ENCODE results near the gene QPRT. TPM values are rescaled to one million over a fixed set of nuclear protein-coding genes. Genes with fewer than 3 reads are reported as not detected.

Gene QPRT
- total RNA-seq, 1 donor: 19.5 TPM

DNA sequence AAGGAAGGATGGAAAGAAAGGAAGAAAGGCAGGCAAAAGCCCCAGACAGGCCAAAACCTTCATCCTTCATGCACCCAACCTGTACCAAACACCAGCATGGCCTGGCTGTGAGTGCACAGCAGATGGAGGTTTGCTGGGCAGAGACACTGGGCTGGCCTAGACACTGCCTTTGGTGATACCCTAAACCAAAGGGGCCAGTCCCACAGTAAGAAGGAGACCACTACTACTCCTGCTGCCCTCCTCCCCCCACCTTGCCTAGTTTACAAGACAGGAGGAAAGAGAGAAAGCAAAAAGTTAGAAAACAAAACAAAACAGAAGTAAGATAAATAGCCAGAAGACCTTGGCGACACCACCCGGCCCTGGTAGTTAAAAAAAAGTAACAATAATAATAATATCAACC lies 19.1 kb downstream of the QPRT start:
- no peak for TF ChIP-seq CTCF (IDR thresholded peaks at IDR 0.05; ENCODE audit: extremely low read depth, low read depth, low read length)
- Histone ChIP-seq H3K36me3 (ENCODE audit: insufficient read depth, low read length) (no peaks in the 10 kb centered on the region), H3K27me3 (ENCODE audit: insufficient read depth, low read length) (peaks cover 10% of the 10 kb centered on the region), H3K79me2 (ENCODE audit: insufficient read depth, low read length) (no peaks in the 10 kb centered on the region), H3K4me1 (ENCODE audit: insufficient read depth, low read length) (peaks cover 2% of the 10 kb centered on the region), H2AFZ (ENCODE audit: low read length) (no peak overlapping the region), H3K9me3 (ENCODE audit: low read depth, low read length) (no peaks in the 10 kb centered on the region), H4K20me1 (ENCODE audit: insufficient read depth, low read length) (no peaks in the 10 kb centered on the region), H3K4me3 (ENCODE audit: insufficient read depth, low read length) (no peak overlapping the region), H3K4me2 (ENCODE audit: insufficient read depth, low read length) (no peak overlapping the region), H3K27ac (ENCODE audit: low read depth, low read length) (no peak overlapping the region)
- no peak for DNase-seq (ENCODE audit: insufficient read length, low spot score, missing footprints)

- no peak for TF ChIP-seq CTCF (IDR thresholded peaks at IDR 0.05; ENCODE audit: extremely low read depth, low read depth, low read length)
- H3K4me3 ChIP-seq (ENCODE audit: insufficient read depth, low read length): no peak overlapping the region
- no peaks in the 10 kb centered on the region for H3K9me3 ChIP-seq (ENCODE audit: low read depth, low read length)
- no peak overlapping the region for H3K27ac ChIP-seq (ENCODE audit: low read depth, low read length)
- peaks cover 2% of the 10 kb centered on the region for H3K4me1 ChIP-seq (ENCODE audit: insufficient read depth, low read length)
- H3K27me3 ChIP-seq (ENCODE audit: insufficient read depth, low read length): peaks cover 10% of the 10 kb centered on the region
- no peaks in the 10 kb centered on the region for H3K79me2 ChIP-seq (ENCODE audit: insufficient read depth, low read length)
- H4K20me1 ChIP-seq (ENCODE audit: insufficient read depth, low read length): no peaks in the 10 kb centered on the region
- no peak overlapping the region for H3K4me2 ChIP-seq (ENCODE audit: insufficient read depth, low read length)
- H3K36me3 ChIP-seq (ENCODE audit: insufficient read depth, low read length): no peaks in the 10 kb centered on the region
- H2AFZ ChIP-seq (ENCODE audit: low read length): no peak overlapping the region
- no peak for DNase-seq (ENCODE audit: insufficient read length, low spot score, missing footprints)
Observed at GRCh38 chr16:29698484-29699323, 19.7 kb downstream of the QPRT start.

- Histone ChIP-seq H4K20me1 (ENCODE audit: insufficient read depth, low read length) (no peaks in the 10 kb centered on the region), H3K9me3 (ENCODE audit: low read depth, low read length) (no peaks in the 10 kb centered on the region), H2AFZ (ENCODE audit: low read length) (no peak overlapping the region), H3K27me3 (ENCODE audit: insufficient read depth, low read length) (peaks cover 10% of the 10 kb centered on the region), H3K4me2 (ENCODE audit: insufficient read depth, low read length) (no peak overlapping the region), H3K27ac (ENCODE audit: low read depth, low read length) (no peak overlapping the region), H3K4me3 (ENCODE audit: insufficient read depth, low read length) (no peak overlapping the region), H3K36me3 (ENCODE audit: insufficient read depth, low read length) (no peaks in the 10 kb centered on the region), H3K4me1 (ENCODE audit: insufficient read depth, low read length) (peaks cover 2% of the 10 kb centered on the region), H3K79me2 (ENCODE audit: insufficient read depth, low read length) (no peaks in the 10 kb centered on the region)
- TF ChIP-seq CTCF (IDR thresholded peaks at IDR 0.05; ENCODE audit: extremely low read depth, low read depth, low read length): no peak
- DNase-seq (ENCODE audit: insufficient read length, low spot score, missing footprints): peak; percentile 69
Observed at GRCh38 chr16:29699324-29700219, 20.6 kb downstream of the QPRT start.
